Testis (tissue), 3 donors: ENCODE measurements around the gene NFATC2IP. TPM values are rescaled to one million over a fixed set of nuclear protein-coding genes. Genes with fewer than 3 reads are reported as not detected.
"Not testable (repeated sequence)": the region's sequence is repeated elsewhere in the genome, so short reads cannot be mapped to it uniquely, and the experiment has no call there.

Experiments
- DNase-seq: peaks from one replicate; pipeline ENCODE4 v3.0.0-alpha.2; 2019
- H3K27ac ChIP-seq, 2 donors: fragments of 200-600 bp; sonication (generic); one replicate each; pipeline ENCODE4 v1.5.1; 2019
- H3K27me3 ChIP-seq: fragments of 200-600 bp; sonication (generic); one replicate; pipeline ENCODE4 v1.5.1; 2019
- H3K36me3 ChIP-seq: fragments of 200-600 bp; sonication (generic); one replicate; pipeline ENCODE4 v1.5.1; 2017; ENCODE audit warnings: low read depth; ENCODE audit errors: missing control alignments
- H3K4me1 ChIP-seq: fragments of 200-600 bp; sonication (generic); one replicate; pipeline ENCODE4 v1.5.1; 2019
- H3K4me3 ChIP-seq, 2 donors: fragments of 200-600 bp; sonication (generic); one replicate each; pipeline ENCODE4 v1.5.1; 2017 to 2019
- H3K9me3 ChIP-seq: fragments of 200-600 bp; sonication (generic); one replicate; pipeline ENCODE4 v1.5.1; 2017
- CTCF ChIP-seq, 3 experiments: fragments of 450-650 bp in 2 of 3; fragments of 200-600 bp in 1 of 3; sonication (generic) in 1 of 3; IDR thresholded peaks; one replicate each; pipeline ENCODE4 v1.5.1; 2016 to 2019; ENCODE audit warnings: antibody characterized with exemption in 3 of 3, mild to moderate bottlenecking in 2 of 3, moderate library complexity in 1 of 3
- POLR2A ChIP-seq: fragments of 450-650 bp; IDR thresholded peaks from one replicate; pipeline ENCODE4 v1.6.1; 2017; ENCODE audit warnings: antibody characterized with exemption, mild to moderate bottlenecking, moderate library complexity
- WGBS, 2 donors: methylation state at CpG; one replicate each; pipeline ENCODE4 v1.1.5; 2018; 5-methylcytosine and 5-hydroxymethylcytosine counted together
- intact Hi-C: fragments of 100-400 bp; cut with DNase I; formaldehyde crosslinking; loops from one replicate; pipeline ENCODE4 v1.15.1; 2023; ENCODE audit warnings: low total_unique reads
- polyA plus RNA-seq: library from polyadenylated mRNA; stranded (reverse); fragments of 350-450 nt; fragmentation: Illumina TruSeq; extraction: RNeasy Lipid Tissue Mini Kit (QIAGEN cat#74804); gene quantifications from one replicate; pipeline ENCODE4 v1.2.3, GENCODE V29; 2014; ENCODE audit warnings: low read depth, low replicate concordance; ENCODE audit not compliant: insufficient read depth
- total RNA-seq, 2 donors: library from RNA; depleted of rRNA; stranded (reverse); fragments of >200 nt; gene quantifications; one replicate each; pipeline ENCODE4 v1.2.3, GENCODE V29; 2016

Gene NFATC2IP
- total and polyA plus RNA-seq, 3 donors from 2014 or later, result 69.0 to 111 (median 81.1) TPM

GRCh38 chr16:28974437-28975157 lies 23.9 kb downstream of the NFATC2IP start, which contains the start of gene SPNS1:
TSS of gene SPNS1 (plus strand) at chr16:28974778. CDS start at chr16:28975152, 374 bp downstream.
- WGBS, 2 donors, result 0% methylated on average over 2 to 58 of the region's 60 CpGs
- peak within 1 kb of the TSS; percentile 82 to 84 for H3K4me3 ChIP-seq
- no peaks in the 10 kb centered on the region for H3K27me3 ChIP-seq
- peak; percentile 98 for DNase-seq
- H3K9me3 ChIP-seq, result no peaks in the 10 kb centered on the region
- peaks cover 14% of the 10 kb centered on the region for H3K4me1 ChIP-seq
- no peaks in the 10 kb centered on the region for H3K36me3 ChIP-seq
- peak within 1 kb of the TSS; percentile 42 to 73 for H3K27ac ChIP-seq
- no peak for TF ChIP-seq CTCF (IDR thresholded peaks at IDR 0.05)
- no peak for TF ChIP-seq POLR2A
- intact Hi-C loops, result no loop called here

DNA sequence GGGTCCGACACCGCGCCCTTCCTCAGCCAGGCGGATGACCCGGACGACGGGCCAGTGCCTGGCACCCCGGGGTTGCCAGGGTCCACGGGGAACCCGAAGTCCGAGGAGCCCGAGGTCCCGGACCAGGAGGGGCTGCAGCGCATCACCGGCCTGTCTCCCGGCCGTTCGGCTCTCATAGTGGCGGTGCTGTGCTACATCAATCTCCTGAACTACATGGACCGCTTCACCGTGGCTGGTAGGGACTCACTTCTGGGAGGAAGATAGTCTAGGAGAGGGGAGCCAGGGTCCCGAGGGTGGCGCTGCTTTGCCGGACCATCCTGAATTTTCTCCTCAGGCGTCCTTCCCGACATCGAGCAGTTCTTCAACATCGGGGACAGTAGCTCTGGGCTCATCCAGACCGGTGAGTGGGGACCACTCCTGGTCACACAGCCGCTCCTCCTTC lies 24.4 kb downstream of the NFATC2IP start:
- H3K4me3 ChIP-seq, result peak overlapping the region; percentile 82 to 84
- 3 to 20% methylated on average over 9 to 30 of the region's 30 CpGs for WGBS, 2 donors
- H3K4me1 ChIP-seq, result peaks cover 14% of the 10 kb centered on the region
- no peaks in the 10 kb centered on the region for H3K9me3 ChIP-seq
- DNase-seq, result no peak
- no peaks in the 10 kb centered on the region for H3K36me3 ChIP-seq
- peak overlapping the region in 1 of 2 donors; percentile 73 for H3K27ac ChIP-seq
- H3K27me3 ChIP-seq, result no peaks in the 10 kb centered on the region
- no peak for TF ChIP-seq POLR2A
- no peak for TF ChIP-seq CTCF (IDR thresholded peaks at IDR 0.05)
- intact Hi-C loops, result no loop called here

GRCh38 chr16:28977703-28978662 lies 27.2 kb downstream of the NFATC2IP start:
- Histone ChIP-seq H3K4me3 (no peak overlapping the region), H3K4me1 (peaks cover 14% of the 10 kb centered on the region), H3K36me3 (no peaks in the 10 kb centered on the region), H3K27ac (no peak overlapping the region), H3K9me3 (no peaks in the 10 kb centered on the region), H3K27me3 (no peaks in the 10 kb centered on the region)
- no peak for TF ChIP-seq POLR2A
- TF ChIP-seq CTCF (IDR thresholded peaks at IDR 0.05), result no peak
- intact Hi-C loops, result no loop called here
- no peak for DNase-seq
- 87 to 89% methylated on average over 11 of the region's 11 CpGs for whole genome bisulfite sequencing, 2 donors

DNA sequence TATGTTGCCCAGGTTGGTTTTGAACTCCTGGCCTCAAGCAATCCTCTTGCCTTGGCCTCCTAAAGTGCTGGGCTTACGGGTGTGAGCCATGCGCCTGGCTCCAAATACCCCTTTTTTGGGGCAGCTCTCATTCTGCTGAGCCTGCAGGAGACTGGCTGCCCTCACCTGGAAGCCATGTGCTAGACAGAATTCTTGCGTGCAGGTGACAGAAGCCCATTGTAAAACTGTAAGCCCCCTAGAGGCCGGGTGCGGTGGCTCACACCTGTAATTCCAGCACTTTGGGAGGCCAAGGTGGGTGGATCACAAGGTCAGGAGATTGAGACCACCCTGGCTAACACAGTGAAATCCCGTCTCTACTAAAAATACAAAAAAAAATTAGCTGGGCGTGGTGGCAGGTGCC lies 29.6 kb downstream of the NFATC2IP start:
- DNase-seq, H3K4me3 ChIP-seq, H3K9me3 ChIP-seq, H3K36me3 ChIP-seq, H3K27ac ChIP-seq, H3K27me3 ChIP-seq, intact Hi-C loops, H3K4me1 ChIP-seq: not testable (repeated sequence)
- 89% methylated on average over 6 to 7 of the region's 7 CpGs for WGBS, 2 donors

DNA sequence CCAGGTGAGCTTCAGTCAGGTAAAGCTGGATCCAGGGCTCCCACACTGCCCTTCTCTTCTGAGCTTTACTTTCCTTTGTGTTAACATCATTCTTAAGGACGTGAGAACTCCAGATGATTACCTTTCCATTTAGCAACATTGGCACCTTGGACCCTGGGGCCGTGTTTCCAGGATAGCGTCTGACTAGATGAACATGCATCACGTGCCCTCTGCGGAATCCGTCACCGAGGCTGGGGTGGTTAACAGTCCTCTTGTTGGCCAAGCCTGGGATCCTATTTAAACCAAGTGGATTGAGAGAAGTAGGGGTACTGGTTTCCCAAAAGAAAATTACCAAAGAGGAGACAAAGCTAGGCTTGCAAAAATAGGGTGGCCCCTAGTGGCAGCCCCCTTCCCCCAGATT lies 30.2 kb downstream of the NFATC2IP start:
- DNase-seq, result no peak
- Histone ChIP-seq H3K4me1 (peaks cover 4% of the 10 kb centered on the region), H3K27me3 (no peaks in the 10 kb centered on the region), H3K4me3 (no peak overlapping the region), H3K9me3 (no peaks in the 10 kb centered on the region), H3K27ac (no peak overlapping the region), H3K36me3 (no peaks in the 10 kb centered on the region)
- WGBS, 2 donors, result 93 to 97% methylated on average over 7 of the region's 7 CpGs
- intact Hi-C loops, result no loop called here
- TF ChIP-seq CTCF (IDR thresholded peaks at IDR 0.05) (no peak), POLR2A (no peak)
